Stimulated activated CD8-positive, alpha-beta memory T cell treated with anti-CD3 and anti-CD28 coated beads, Interleukin-12 subunit alpha, Interleukin-12 subunit beta, amount 100 ng/mL, for 24 hours (primary cell): ENCODE data around the gene FBXW8.

Experiments
- DNase-seq: peaks from one replicate; pipeline ENCODE4 v3.0.0-alpha.2; 2020; ENCODE audit errors: extremely low read depth

FBXW8 gene

GRCh38 chr12:117079487-117079886 is 168.7 kb downstream of the FBXW8 start:
- no peak for DNase-seq

- no peak for DNase-seq
Measured at GRCh38 chr12:117080661-117081144, 170.0 kb downstream of the FBXW8 start.
